Keratinocyte (primary cell): Measurements from ENCODE around the gene SLX1A. TPM values are rescaled to one million over a fixed set of nuclear protein-coding genes. Genes with fewer than 3 reads are reported as not detected.
"Not testable (repeated sequence)": the region's sequence is repeated elsewhere in the genome, so short reads cannot be mapped to it uniquely, and the experiment has no call there.

Experiments used
- DNase-seq: peaks from one replicate; pipeline ENCODE4 v3.0.0-alpha.2; 2011; ENCODE audit warnings: low read depth, missing footprints, low spot score
- FAIRE-seq: peaks from 2 replicates; lab custom pipeline; 2011; peaks lifted over from hg19 to GRCh38; lab: Jason Lieb, UNC
- H2AFZ ChIP-seq: 2 replicates; pipeline ENCODE4 v1.6.0; 2012; ENCODE audit warnings: low read length, control low read depth, inconsistent platforms; ENCODE audit not compliant: control insufficient read depth
- H3K27ac ChIP-seq: 2 replicates; pipeline ENCODE4 v1.5.1; 2011; ENCODE audit warnings: low read length; ENCODE audit not compliant: control insufficient read depth, insufficient read depth
- H3K27me3 ChIP-seq: 3 replicates; pipeline ENCODE4 v1.6.0; 2011; ENCODE audit warnings: low read length; ENCODE audit not compliant: control insufficient read depth, insufficient read depth; ENCODE audit errors: extremely low read depth
- H3K36me3 ChIP-seq, 2 experiments: 2 replicates in 1 of 2; 3 replicates in 1 of 2; pipeline ENCODE4 v1.5.1; 2011; ENCODE audit warnings: low read length in 2 of 2, mild to moderate bottlenecking in 1 of 2; ENCODE audit not compliant: control insufficient read depth in 2 of 2, insufficient read depth in 2 of 2; ENCODE audit errors: extremely low read depth in 1 of 2
- H3K4me1 ChIP-seq: 3 replicates; pipeline ENCODE4 v1.5.1; 2011; ENCODE audit warnings: low read length; ENCODE audit not compliant: control insufficient read depth, insufficient read depth; ENCODE audit errors: extremely low read depth
- H3K4me2 ChIP-seq: 3 replicates; pipeline ENCODE4 v1.6.0; 2011; ENCODE audit warnings: low read depth, low read length; ENCODE audit not compliant: control insufficient read depth, insufficient read depth; ENCODE audit errors: extremely low read depth
- H3K4me3 ChIP-seq, 3 experiments: fragments of 200-600 bp in 1 of 3; sonication (generic) in 1 of 3; 2 replicates in 2 of 3; 3 replicates in 1 of 3; pipeline ENCODE4 v1.5.1; 2011 to 2016; ENCODE audit warnings: low read length in 3 of 3, mild to moderate bottlenecking in 3 of 3, control low read depth in 2 of 3, inconsistent platforms in 1 of 3, low read depth in 1 of 3, mixed read lengths in 1 of 3, mixed run types in 1 of 3, moderate library complexity in 1 of 3; ENCODE audit not compliant: control insufficient read depth in 2 of 3, insufficient read depth in 2 of 3; ENCODE audit errors: extremely low read depth in 1 of 3
- H3K79me2 ChIP-seq: 2 replicates; pipeline ENCODE4 v1.6.0; 2012; ENCODE audit warnings: low read length; ENCODE audit not compliant: control insufficient read depth, insufficient read depth
- H3K9ac ChIP-seq: 3 replicates; pipeline ENCODE4 v1.6.0; 2011; ENCODE audit warnings: low read length; ENCODE audit not compliant: control insufficient read depth, insufficient read depth; ENCODE audit errors: extremely low read depth
- H3K9me1 ChIP-seq: 3 replicates; pipeline ENCODE4 v1.6.0; 2011; ENCODE audit warnings: low read length; ENCODE audit not compliant: control insufficient read depth, insufficient read depth; ENCODE audit errors: extremely low read depth
- H3K9me3 ChIP-seq: 2 replicates; pipeline ENCODE4 v1.5.1; 2012; ENCODE audit warnings: low read depth, low read length; ENCODE audit not compliant: control insufficient read depth
- H4K20me1 ChIP-seq: 3 replicates; pipeline ENCODE4 v1.6.0; 2011; ENCODE audit warnings: low read length; ENCODE audit not compliant: control insufficient read depth, insufficient read depth; ENCODE audit errors: extremely low read depth
- dilution Hi-C: fragments of 300-500 bp; cut with MboI; formaldehyde crosslinking; loops from one replicate; pipeline ENCODE4 v1.7.0; 2020; ENCODE audit warnings: low sequenced_read_pairs; ENCODE audit not compliant: extremely low pct_ligation_motif_present
- polyA plus RNA-seq, 5 experiments: library from polyadenylated mRNA; depleted of rRNA in 3 of 5; stranded (reverse) in 3 of 5; stranded (forward) in 1 of 5; unstranded in 1 of 5; fragments of >200 nt; gene quantifications; 1 replicate in 1 of 5; 2 replicates in 3 of 5; 3 replicates in 1 of 5; pipeline versions ENCODE4 v1.2.1 to v1.2.3, GENCODE V29; 2011 to 2012; ENCODE audit warnings: missing spikeins in 2 of 5, low read depth in 1 of 5, low replicate concordance in 1 of 5

SLX1A gene
- polyA plus RNA-seq, 1 donor (not counting 4 experiments of a cell fraction or from before 2014, with no cell fraction given), result 5.4 TPM

GRCh38 chr16:30194172-30194925, 674 bp downstream of the SLX1A start:
- H3K36me3 ChIP-seq, H3K4me1 ChIP-seq, H2AFZ ChIP-seq, H3K79me2 ChIP-seq, DNase-seq, H3K9me3 ChIP-seq, FAIRE-seq, H3K9ac ChIP-seq, H3K27me3 ChIP-seq, H3K9me1 ChIP-seq, H3K27ac ChIP-seq, H4K20me1 ChIP-seq, dilution Hi-C loops: not testable (repeated sequence)
- peak overlapping the region; percentile 56 for H3K4me2 ChIP-seq
- H3K4me3 ChIP-seq, result peak overlapping the region in 1 of 3 experiments; percentile 39

- H3K4me1 ChIP-seq, H4K20me1 ChIP-seq, H3K79me2 ChIP-seq, DNase-seq, H3K4me3 ChIP-seq, H3K27me3 ChIP-seq, H3K36me3 ChIP-seq, H3K9ac ChIP-seq, H2AFZ ChIP-seq, H3K27ac ChIP-seq, dilution Hi-C loops, H3K4me2 ChIP-seq, H3K9me1 ChIP-seq, H3K9me3 ChIP-seq, FAIRE-seq: not testable (repeated sequence)
Measured at GRCh38 chr16:30197001-30197400, 3.3 kb downstream of the SLX1A start.

DNA sequence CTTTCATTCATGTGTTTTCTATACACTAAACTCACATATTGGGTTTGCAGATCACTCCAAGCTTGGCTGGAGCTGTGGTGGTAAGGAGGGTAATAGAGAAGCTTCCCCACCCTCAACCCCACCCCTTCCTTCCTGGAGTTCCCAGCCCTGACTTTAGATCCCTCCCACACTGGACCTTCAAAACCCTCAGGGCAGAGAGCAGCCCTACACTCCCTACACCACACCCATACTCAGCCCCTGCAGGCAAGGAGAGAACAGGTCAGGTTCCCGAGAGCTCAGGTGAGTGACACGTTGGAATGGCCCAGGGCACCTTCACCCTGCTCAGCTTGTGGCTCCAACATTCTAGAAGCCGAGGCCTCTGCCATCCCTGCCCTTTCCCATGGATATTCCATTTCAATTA, 5.4 kb downstream of the SLX1A start, which contains the start of gene SULT1A3:
Gene SULT1A3 (plus strand): TSS at position 207 of the 400 bp plus-strand sequence. CDS start 1,474 bp downstream, outside the sequence.
- H3K4me3 ChIP-seq, H3K9me1 ChIP-seq, DNase-seq, H3K27ac ChIP-seq, H3K9ac ChIP-seq, dilution Hi-C loops, H3K4me2 ChIP-seq, H2AFZ ChIP-seq, H3K27me3 ChIP-seq, H3K4me1 ChIP-seq, H3K36me3 ChIP-seq, H3K79me2 ChIP-seq, H3K9me3 ChIP-seq, H4K20me1 ChIP-seq: not testable (repeated sequence)
- peak; percentile 72 for FAIRE-seq

DNA sequence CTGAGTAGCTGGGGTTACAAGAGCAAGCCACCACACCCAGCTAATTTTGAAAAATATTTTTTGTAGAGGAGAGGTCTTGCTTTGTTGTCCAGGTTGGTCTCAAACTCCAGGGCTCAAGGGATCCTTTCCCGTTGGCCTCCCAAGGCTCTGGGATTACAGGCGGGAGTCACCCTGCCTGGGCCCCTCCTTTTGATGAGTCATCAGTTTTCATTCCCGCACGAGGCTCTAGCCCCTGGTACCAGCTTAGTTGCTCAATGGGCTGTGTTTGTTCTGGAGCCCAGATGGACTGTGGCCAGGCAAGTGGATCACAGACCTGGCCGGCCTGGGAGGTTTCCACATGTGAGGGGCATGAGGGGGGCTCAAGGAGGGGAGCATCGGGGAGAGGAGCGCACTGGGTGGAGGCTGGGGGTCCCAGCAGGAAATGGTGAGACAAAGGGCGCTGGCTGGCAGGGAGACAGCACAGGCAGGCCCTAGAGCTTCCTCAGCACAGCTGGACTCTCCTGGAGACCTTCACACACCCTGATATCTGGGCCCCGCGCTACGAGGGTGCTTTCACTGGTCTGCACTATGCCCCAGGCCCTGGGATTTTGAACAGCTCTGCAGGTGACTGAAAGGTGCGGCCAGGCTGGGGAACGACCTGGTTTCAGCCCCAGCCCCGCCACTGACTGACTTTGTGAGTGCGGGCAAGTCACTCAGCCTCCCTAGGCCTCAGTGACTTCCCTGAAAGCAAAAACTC, 6.1 kb downstream of the SLX1A start:
- H2AFZ ChIP-seq, result not testable (repeated sequence)

More for the DNA sequence above, 6.1 kb downstream of the SLX1A start:
- H3K9me3 ChIP-seq, H4K20me1 ChIP-seq, H3K4me3 ChIP-seq, H3K79me2 ChIP-seq, H3K27me3 ChIP-seq, H3K4me1 ChIP-seq, H3K9ac ChIP-seq, H3K4me2 ChIP-seq, DNase-seq, H3K36me3 ChIP-seq, dilution Hi-C loops, H3K27ac ChIP-seq, H3K9me1 ChIP-seq: not testable (repeated sequence)
- peak; percentile 81 for FAIRE-seq
